HEK293T (cell line): Measurements from ENCODE around the gene CLDN2.

Experiments used
- CTCF ChIA-PET: fragments of 350-600 bp; formaldehyde crosslinking; extraction: SDS; loops from one replicate; lab custom pipeline; 2021; ENCODE audit warnings: antibody characterized with exemption, inconsistent platforms; lab: Yijun Ruan, JAX
- POLR2A ChIA-PET: fragments of 350-600 bp; formaldehyde crosslinking; extraction: SDS; loops from one replicate; lab custom pipeline; 2020; ENCODE audit warnings: antibody characterized with exemption, inconsistent platforms; lab: Yijun Ruan, JAX
- DNase-seq: peaks from one replicate; pipeline ENCODE4 v3.0.0; 2012; ENCODE audit warnings: mixed read lengths; ENCODE audit errors: extremely low spot score
- ARNT ChIP-seq: fragments of 450-650 bp; IDR thresholded peaks from 2 replicates; pipeline ENCODE4 v1.6.1; 2017; ENCODE audit warnings: mild to moderate bottlenecking
- BHLHE40 ChIP-seq: fragments of 450-650 bp; IDR thresholded peaks from 2 replicates; pipeline ENCODE4 v1.6.1; 2016; ENCODE audit warnings: mild to moderate bottlenecking, moderate library complexity, borderline replicate concordance
- CTBP1 ChIP-seq: fragments of 450-650 bp; IDR thresholded peaks from 2 replicates; pipeline ENCODE4 v1.6.1; 2016; ENCODE audit warnings: borderline replicate concordance
- ELF4 ChIP-seq: fragments of 450-650 bp; IDR thresholded peaks from 2 replicates; pipeline ENCODE4 v1.6.1; 2017; ENCODE audit warnings: antibody characterized with exemption
- FOXA1 ChIP-seq: fragments of 450-650 bp; IDR thresholded peaks from 2 replicates; pipeline ENCODE4 v1.6.1; 2016; ENCODE audit warnings: mild to moderate bottlenecking
- FOXK2 ChIP-seq: fragments of 450-650 bp; IDR thresholded peaks from 2 replicates; pipeline ENCODE4 v1.6.1; 2016; ENCODE audit warnings: mild to moderate bottlenecking
- FOXM1 ChIP-seq: fragments of 450-650 bp; IDR thresholded peaks from 2 replicates; pipeline ENCODE4 v1.6.1; 2017; ENCODE audit warnings: mild to moderate bottlenecking, borderline replicate concordance
- HDGF ChIP-seq: fragments of 450-650 bp; IDR thresholded peaks from 2 replicates; pipeline ENCODE4 v1.6.1; 2017; ENCODE audit warnings: antibody characterized with exemption, borderline replicate concordance
- L3MBTL2 ChIP-seq: fragments of 450-650 bp; conservative IDR thresholded peaks from 2 replicates; pipeline ENCODE4 v1.6.1; 2016; ENCODE audit warnings: mild to moderate bottlenecking
- LEF1 ChIP-seq: fragments of 450-650 bp; IDR thresholded peaks from 2 replicates; pipeline ENCODE4 v1.6.1; 2017; ENCODE audit warnings: mild to moderate bottlenecking, borderline replicate concordance
- NFRKB ChIP-seq: fragments of 450-650 bp; IDR thresholded peaks from 2 replicates; pipeline ENCODE4 v1.6.1; 2016; ENCODE audit warnings: mild to moderate bottlenecking, moderate library complexity
- PKNOX1 ChIP-seq: fragments of 450-650 bp; IDR thresholded peaks from 2 replicates; pipeline ENCODE4 v1.6.1; 2016
- SP1 ChIP-seq: fragments of 450-650 bp; IDR thresholded peaks from 2 replicates; pipeline ENCODE4 v1.6.1; 2017
- SUZ12 ChIP-seq: fragments of 450-650 bp; IDR thresholded peaks from 2 replicates; pipeline ENCODE4 v1.6.1; 2016; ENCODE audit warnings: mild to moderate bottlenecking
- TARDBP ChIP-seq: fragments of 450-650 bp; IDR thresholded peaks from 2 replicates; pipeline ENCODE4 v1.6.1; 2016
- ZNF384 ChIP-seq: fragments of 450-650 bp; IDR thresholded peaks from 2 replicates; pipeline ENCODE4 v1.6.1; 2016

CLDN2 gene

GRCh38 chrX:106912864-106913263, 7.3 kb upstream of the CLDN2 start:
- DNase-seq = no peak
- no peak for TF ChIP-seq CTBP1
- no peak for TF ChIP-seq L3MBTL2
- TF ChIP-seq FOXA1 = no peak
- TF ChIP-seq TARDBP = no peak
- TF ChIP-seq PKNOX1 = no peak
- no peak for TF ChIP-seq ZNF384
- no peak for TF ChIP-seq NFRKB
- TF ChIP-seq ARNT = no peak
- TF ChIP-seq HDGF = no peak
- no peak for TF ChIP-seq BHLHE40
- ChIA-PET CTCF (no interaction called here), POLR2A (interaction anchor here (0.6 kb wide), 1 partner anchor 27 kb away, joined by 3 read pairs; no protein-coding TSS in a partner anchor)

- TF ChIP-seq ELF4 (no peak), CTBP1 (no peak), LEF1 (no peak), L3MBTL2 (no peak), FOXM1 (no peak), ARNT (no peak), HDGF (no peak), SP1 (no peak)
- no peak for DNase-seq
- ChIA-PET POLR2A (no interaction called here), CTCF (no interaction called here)
Observed at GRCh38 chrX:106917830-106918500, 2.2 kb upstream of the CLDN2 start.

GRCh38 chrX:106921637-106922036, 1.4 kb downstream of the CLDN2 start:
- DNase-seq = no peak
- POLR2A ChIA-PET = no interaction called here
- CTCF ChIA-PET = no interaction called here
- no peak for TF ChIP-seq CTBP1
- TF ChIP-seq LEF1 = no peak
- TF ChIP-seq FOXA1 = no peak
- TF ChIP-seq ZNF384 = no peak
- no peak for TF ChIP-seq FOXM1
- no peak for TF ChIP-seq NFRKB
- no peak for TF ChIP-seq PKNOX1

- no peak for DNase-seq
- no peak for TF ChIP-seq FOXK2
- TF ChIP-seq FOXM1 = no peak
- no peak for TF ChIP-seq NFRKB
- TF ChIP-seq SP1 = no peak
- no peak for TF ChIP-seq CTBP1
- TF ChIP-seq PKNOX1 = no peak
- no peak for TF ChIP-seq FOXA1
- TF ChIP-seq L3MBTL2 = no peak
- no peak for TF ChIP-seq ELF4
- TF ChIP-seq BHLHE40 = no peak
- no peak for TF ChIP-seq LEF1
- TF ChIP-seq TARDBP = no peak
- no peak for TF ChIP-seq ZNF384
- TF ChIP-seq ARNT = no peak
- no peak for TF ChIP-seq SUZ12
- ChIA-PET POLR2A (no interaction called here), CTCF (no interaction called here)
Observed at GRCh38 chrX:106927023-106927422, 6.8 kb downstream of the CLDN2 start.

GRCh38 chrX:106927700-106928099, 7.5 kb downstream of the CLDN2 start:
- DNase-seq = no peak
- POLR2A ChIA-PET = no interaction called here
- CTCF ChIA-PET = no interaction called here
- TF ChIP-seq LEF1 = no peak
- no peak for TF ChIP-seq NFRKB
- no peak for TF ChIP-seq BHLHE40
- TF ChIP-seq L3MBTL2 = no peak
- TF ChIP-seq HDGF = no peak
- TF ChIP-seq ARNT = no peak
- TF ChIP-seq ELF4 = no peak
- TF ChIP-seq PKNOX1 = no peak

GRCh38 chrX:106928227-106928626, 8.0 kb downstream of the CLDN2 start:
- TF ChIP-seq L3MBTL2 (no peak), ARNT (no peak), SP1 (no peak), LEF1 (no peak)
- DNase-seq = no peak
- CTCF ChIA-PET = no interaction called here
- POLR2A ChIA-PET = no interaction called here
